GM12891 (cell line): ENCODE measurements around the gene N4BP2L1.

ENCODE experiments used
- POLR2A ChIP-seq: IDR thresholded peaks from 2 replicates; pipeline ENCODE4 v1.6.1; 2011; ENCODE audit warnings: low read depth, low read length, control low read depth
- POLR2AphosphoS5 ChIP-seq: IDR thresholded peaks from 2 replicates; pipeline ENCODE4 v1.6.1; 2011; ENCODE audit warnings: low read depth, low read length, control low read depth

- TF ChIP-seq POLR2AphosphoS5 (no peak), POLR2A (no peak)
Observed at GRCh38 chr13:32446220-32446619, 18.3 kb upstream of the N4BP2L1 start.
